Lung (tissue), 12 donors: ENCODE measurements around the gene DPT. TPM values are rescaled to one million over a fixed set of nuclear protein-coding genes. Genes with fewer than 3 reads are reported as not detected.
"Not testable (repeated sequence)": the region's sequence is repeated elsewhere in the genome, so short reads cannot be mapped to it uniquely, and the experiment has no call there.

Experiments used
- ATAC-seq: fragments of 200-7000 bp; cut with Tn5 transposase; one replicate; pipeline ENCODE4 v1.9.1; 2020; ENCODE audit warnings: moderate number of reproducible peaks; ENCODE audit not compliant: insufficient read depth, low FRiP score
- DNase-seq, 3 donors: peaks; one replicate each; pipeline ENCODE4 v3.0.0-alpha.2; 2013 to 2017
- H3K27ac ChIP-seq, 2 donors: one replicate each; pipeline ENCODE4 v1.5.1; 2013; ENCODE audit warnings: mild to moderate bottlenecking in 2 of 2, moderate library complexity in 2 of 2, control low read depth in 1 of 2, inconsistent platforms in 1 of 2, low read depth in 1 of 2, low read length in 1 of 2
- H3K27me3 ChIP-seq, 3 donors: one replicate each; pipeline ENCODE4 v1.5.1; 2013; ENCODE audit warnings: low read length in 2 of 3; ENCODE audit not compliant: control insufficient read depth in 3 of 3, insufficient read depth in 3 of 3
- H3K36me3 ChIP-seq, 4 donors: one replicate each; pipeline ENCODE4 v1.5.1; 2013; ENCODE audit warnings: low read length in 4 of 4, mild to moderate bottlenecking in 1 of 4, moderate library complexity in 1 of 4; ENCODE audit not compliant: control insufficient read depth in 4 of 4, insufficient read depth in 4 of 4
- H3K4me1 ChIP-seq, 5 donors: one replicate each; pipeline ENCODE4 v1.5.1; 2013; ENCODE audit warnings: low read length in 5 of 5, mild to moderate bottlenecking in 2 of 5, moderate library complexity in 1 of 5; ENCODE audit not compliant: control insufficient read depth in 5 of 5, insufficient read depth in 5 of 5
- H3K4me3 ChIP-seq: one replicate; pipeline ENCODE4 v1.5.1; 2013; ENCODE audit warnings: mild to moderate bottlenecking, control low read depth, moderate library complexity
- H3K9ac ChIP-seq, 2 donors: one replicate each; pipeline ENCODE4 v1.5.1; 2013; ENCODE audit warnings: low read length in 2 of 2, control low read depth in 1 of 2; ENCODE audit not compliant: insufficient read depth in 1 of 2
- H3K9me3 ChIP-seq, 4 donors: one replicate each; pipeline ENCODE4 v1.5.1; 2013; ENCODE audit warnings: low read length in 3 of 4, mild to moderate bottlenecking in 1 of 4, moderate library complexity in 1 of 4; ENCODE audit not compliant: control insufficient read depth in 4 of 4, insufficient read depth in 3 of 4
- WGBS, 2 donors: extraction: QIAGEN DNeasy Blood & Tissue Kit; methylation state at CpG; one replicate each; pipeline ENCODE4 v1.1.7; 2013; 5-methylcytosine and 5-hydroxymethylcytosine counted together
- polyA plus RNA-seq, 2 donors: library from polyadenylated mRNA; stranded (reverse); fragments of 200-250 nt; gene quantifications; one replicate each; pipeline ENCODE4 v1.2.1, GENCODE V29; 2013
- total RNA-seq, 2 donors: library from RNA; depleted of rRNA in 1 of 2; stranded (reverse); fragments of >200 nt in 1 of 2; gene quantifications; one replicate each; pipeline ENCODE4 v1.2.1, GENCODE V29; 2014 to 2021
- TF ChIP-seq, protein P1 (sequence below): IDR thresholded peaks from 2 replicates; pipeline ENCODE4 v1.5.1; 2012; ENCODE audit warnings: mild to moderate bottlenecking; ENCODE audit errors: control extremely low read depth, extremely low read depth
- donor health status: control.
- donor health status: control.
- donor health status: Bipolar disorder and iron deficiency.
- donor health status: healthy.
- donor health status: DM: yes; HTN: yes; CAD: no.

Gene DPT
- total and polyA plus RNA-seq, 4 donors = 3.9 to 9.5 (median 6.4) TPM

DNA sequence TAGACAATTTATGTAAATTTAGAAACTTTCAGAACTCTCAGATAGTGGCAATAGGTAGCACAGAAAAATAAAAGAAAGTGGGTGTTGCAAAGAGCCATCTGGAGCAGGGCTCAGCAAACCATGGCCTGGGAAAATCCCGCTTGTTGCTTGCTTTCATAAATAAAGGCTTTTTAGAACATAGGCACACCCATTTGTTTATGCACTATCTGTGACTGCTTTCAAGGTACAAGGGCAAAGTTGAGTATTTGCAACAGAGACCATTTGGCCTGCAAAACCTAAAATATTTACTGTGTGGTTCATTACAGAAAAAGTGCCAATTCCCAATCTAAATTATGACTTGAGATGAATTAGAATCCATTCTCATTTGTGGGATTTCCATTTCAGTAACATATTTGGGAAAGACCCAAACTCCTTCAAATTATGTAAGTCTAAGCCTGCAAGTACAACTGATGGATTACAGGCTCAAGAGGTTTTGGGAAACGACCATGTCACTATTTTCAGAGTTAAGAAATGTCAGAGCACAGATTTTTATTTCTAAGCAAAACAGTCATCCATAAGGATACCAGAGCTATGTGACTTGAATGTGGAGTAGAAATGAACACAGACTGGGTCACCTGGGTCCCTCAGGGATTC lies 43.5 kb upstream of the DPT start:
- Histone ChIP-seq H3K4me3 (no peak overlapping the region), H3K27me3 (no peaks in the 10 kb centered on the region), H3K9ac (no peak overlapping the region), H3K36me3 (no peaks in the 10 kb centered on the region), H3K4me1 (peaks cover 4 to 45% (median 24%) of the 10 kb centered on the region in 5 donors), H3K9me3 (peaks cover 0 to 2% (median 0%) of the 10 kb centered on the region in 4 donors), H3K27ac (no peak overlapping the region)
- WGBS, 2 donors = 66 to 69% methylated on average over 2 of the region's 2 CpGs
- DNase-seq = peak in 1 of 3 donors; percentile 27
- TF ChIP-seq, protein P1, sequence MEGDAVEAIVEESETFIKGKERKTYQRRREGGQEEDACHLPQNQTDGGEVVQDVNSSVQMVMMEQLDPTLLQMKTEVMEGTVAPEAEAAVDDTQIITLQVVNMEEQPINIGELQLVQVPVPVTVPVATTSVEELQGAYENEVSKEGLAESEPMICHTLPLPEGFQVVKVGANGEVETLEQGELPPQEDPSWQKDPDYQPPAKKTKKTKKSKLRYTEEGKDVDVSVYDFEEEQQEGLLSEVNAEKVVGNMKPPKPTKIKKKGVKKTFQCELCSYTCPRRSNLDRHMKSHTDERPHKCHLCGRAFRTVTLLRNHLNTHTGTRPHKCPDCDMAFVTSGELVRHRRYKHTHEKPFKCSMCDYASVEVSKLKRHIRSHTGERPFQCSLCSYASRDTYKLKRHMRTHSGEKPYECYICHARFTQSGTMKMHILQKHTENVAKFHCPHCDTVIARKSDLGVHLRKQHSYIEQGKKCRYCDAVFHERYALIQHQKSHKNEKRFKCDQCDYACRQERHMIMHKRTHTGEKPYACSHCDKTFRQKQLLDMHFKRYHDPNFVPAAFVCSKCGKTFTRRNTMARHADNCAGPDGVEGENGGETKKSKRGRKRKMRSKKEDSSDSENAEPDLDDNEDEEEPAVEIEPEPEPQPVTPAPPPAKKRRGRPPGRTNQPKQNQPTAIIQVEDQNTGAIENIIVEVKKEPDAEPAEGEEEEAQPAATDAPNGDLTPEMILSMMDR = no peak
- ATAC-seq = no peak

DNA sequence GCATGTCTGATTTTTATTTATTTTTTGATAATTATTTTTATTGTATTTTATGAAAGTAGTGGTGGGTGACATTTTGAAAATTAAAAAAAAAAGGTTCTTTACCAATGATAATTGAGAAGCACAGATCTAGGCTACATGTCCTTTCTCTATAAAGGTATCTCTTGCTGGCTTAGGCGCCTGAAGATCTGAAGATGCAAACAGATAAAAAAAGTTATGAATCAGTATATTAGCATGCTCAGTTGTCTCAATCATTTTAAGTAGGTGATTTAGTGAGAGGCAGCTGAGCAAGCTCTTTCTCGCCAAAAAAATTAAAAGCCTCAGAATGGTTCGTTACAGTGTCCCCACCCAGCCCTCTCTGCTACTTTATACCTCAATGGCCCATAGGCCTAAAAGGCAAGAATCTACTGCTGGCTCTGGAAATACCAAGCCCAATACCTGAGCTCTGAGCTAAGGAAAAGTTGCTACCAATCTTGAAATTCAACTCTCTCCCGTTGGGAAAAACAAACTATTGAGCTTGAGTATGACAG lies 42.2 kb upstream of the DPT start:
- Histone ChIP-seq H3K9me3 (peaks cover 0 to 2% (median 0%) of the 10 kb centered on the region in 4 donors), H3K4me1 (peaks cover 4 to 53% (median 26%) of the 10 kb centered on the region in 5 donors), H3K36me3 (no peaks in the 10 kb centered on the region), H3K4me3 (no peak overlapping the region), H3K27ac (no peak overlapping the region), H3K27me3 (no peaks in the 10 kb centered on the region), H3K9ac (no peak overlapping the region)
- ATAC-seq (no peak), DNase-seq (no peak)
- WGBS, 2 donors = 79 to 83% methylated on average over 4 of the region's 4 CpGs
- TF ChIP-seq, protein P1 = no peak

DNA sequence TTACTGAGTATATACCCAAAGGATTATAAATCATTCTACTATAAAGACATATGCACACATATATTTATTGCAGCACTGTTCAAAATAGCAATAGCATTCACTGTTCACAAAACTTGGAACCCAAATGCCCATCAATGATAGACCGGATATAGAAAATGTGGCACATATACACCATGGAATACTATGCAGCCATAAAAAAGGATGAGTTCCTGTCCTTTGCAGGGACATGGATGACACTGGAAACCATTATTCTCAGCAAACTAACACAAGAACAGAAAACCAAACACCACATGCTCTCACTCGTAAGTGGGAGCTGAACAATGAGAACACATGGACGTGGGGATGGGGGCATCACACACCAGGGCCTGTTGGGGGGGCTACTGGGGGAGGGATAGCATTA lies 40.9 kb upstream of the DPT start:
- H3K4me1 ChIP-seq = peaks cover 4 to 58% (median 26%) of the 10 kb centered on the region in 5 donors
- 64 to 87% methylated on average over 3 of the region's 3 CpGs for WGBS, 2 donors
- H3K36me3 ChIP-seq, H3K27ac ChIP-seq, DNase-seq, H3K27me3 ChIP-seq, H3K4me3 ChIP-seq, ATAC-seq, H3K9me3 ChIP-seq, H3K9ac ChIP-seq: not testable (repeated sequence)

DNA sequence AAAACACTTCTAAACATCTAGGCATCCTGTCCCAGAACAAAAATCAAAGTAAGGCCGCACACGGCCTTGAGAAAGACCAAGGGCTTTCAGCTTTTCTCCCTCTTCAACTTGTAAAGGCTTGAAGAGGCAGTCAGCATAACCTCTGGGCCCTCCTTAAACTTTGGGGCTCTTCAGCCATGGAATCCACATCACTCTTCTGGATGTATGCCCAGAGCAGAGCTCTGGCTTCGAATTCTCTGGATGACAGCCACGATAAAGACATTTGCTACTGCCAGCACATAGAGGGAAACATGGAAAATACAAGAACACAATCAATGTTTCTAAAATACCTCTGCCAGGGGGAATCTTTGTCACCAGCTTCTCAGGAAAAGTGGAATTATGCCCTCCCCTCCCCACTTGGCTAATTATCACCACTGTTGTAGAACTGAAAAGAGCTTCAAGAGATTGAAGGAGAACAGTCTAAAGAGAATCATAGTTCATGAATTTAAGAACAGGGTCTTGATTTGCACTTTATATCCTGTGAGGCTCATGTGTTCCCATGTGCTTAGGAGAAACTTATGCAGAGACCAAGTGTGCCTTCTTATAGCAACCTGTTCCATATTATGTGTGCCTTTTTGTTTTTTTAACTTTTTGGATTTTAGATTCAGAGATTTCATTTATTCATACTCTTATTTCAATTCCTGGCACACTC lies 39.0 kb upstream of the DPT start:
- Histone ChIP-seq H3K27me3 (no peaks in the 10 kb centered on the region), H3K4me1 (peaks cover 0 to 49% (median 19%) of the 10 kb centered on the region in 5 donors), H3K36me3 (no peaks in the 10 kb centered on the region), H3K9ac (no peak overlapping the region), H3K9me3 (no peaks in the 10 kb centered on the region), H3K27ac (peak overlapping the region in 1 of 2 donors; percentile 64), H3K4me3 (no peak overlapping the region)
- TF ChIP-seq, protein P1 = no peak
- peak; percentile 73 for ATAC-seq
- DNase-seq = peak; percentile 81 to 95 (median 91)
- WGBS, 2 donors = 47 to 75% methylated on average over 4 of the region's 4 CpGs
